ENCODE measurements around the gene PHLPP1.

The PHLPP1 gene

DNA sequence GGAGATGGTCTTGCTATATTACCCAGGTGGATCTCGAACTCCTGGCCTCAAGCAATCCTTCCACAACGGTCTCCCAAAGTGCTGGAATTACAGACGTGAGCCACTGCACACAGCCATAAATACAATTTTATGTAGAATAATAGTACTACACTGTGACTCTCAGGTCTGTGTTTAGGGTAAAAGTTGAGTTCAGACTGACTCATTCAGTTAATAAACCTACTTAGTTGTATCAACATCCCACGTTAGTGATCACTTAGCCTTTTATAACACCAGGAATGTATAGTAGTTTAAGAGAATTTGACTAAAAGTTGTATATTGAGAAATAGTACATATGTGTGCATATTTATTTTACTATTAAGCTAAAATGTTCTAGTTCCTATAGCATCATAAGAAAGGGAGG, 237.5 kb downstream of the PHLPP1 start:
- DNase-seq = no peak

DNA sequence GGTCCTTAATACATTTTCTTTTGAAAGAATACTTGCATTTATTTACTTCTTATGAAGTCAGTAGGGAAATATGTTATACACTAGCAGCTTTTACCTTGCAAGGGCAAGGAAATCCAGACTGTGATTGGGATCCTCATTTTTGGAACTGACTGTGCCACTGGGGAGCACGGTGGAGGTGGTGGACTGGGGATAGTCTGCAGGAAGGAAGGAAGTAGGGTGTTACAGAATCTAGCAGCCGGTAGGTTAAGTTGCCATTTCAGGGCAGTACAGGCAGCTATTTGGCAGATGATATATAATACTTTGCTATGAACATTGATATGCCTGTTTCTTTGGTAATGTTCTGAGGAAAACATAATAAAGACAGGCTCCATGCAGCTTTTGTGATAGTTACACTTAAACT, 238.3 kb downstream of the PHLPP1 start:
- no peak for DNase-seq

DNA sequence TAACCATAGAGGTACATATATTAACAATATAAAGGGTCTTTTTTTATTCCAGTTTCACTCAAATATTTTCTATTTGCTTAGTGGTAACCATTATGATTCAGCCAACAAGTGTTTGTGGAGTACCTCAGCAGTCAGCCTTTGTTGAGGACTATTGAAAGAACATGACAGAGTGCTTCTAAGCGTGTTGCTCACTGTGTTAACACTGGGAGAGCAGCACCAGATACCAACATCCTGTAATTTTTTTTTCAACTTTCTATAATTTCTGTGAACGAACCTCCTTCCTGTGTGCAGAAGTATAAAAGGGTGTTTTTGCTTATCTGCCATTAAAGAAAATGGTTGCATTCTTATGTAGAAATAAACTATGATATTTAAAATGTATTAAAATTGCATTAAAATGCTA, 239.0 kb downstream of the PHLPP1 start:
- no peak for DNase-seq

DNA sequence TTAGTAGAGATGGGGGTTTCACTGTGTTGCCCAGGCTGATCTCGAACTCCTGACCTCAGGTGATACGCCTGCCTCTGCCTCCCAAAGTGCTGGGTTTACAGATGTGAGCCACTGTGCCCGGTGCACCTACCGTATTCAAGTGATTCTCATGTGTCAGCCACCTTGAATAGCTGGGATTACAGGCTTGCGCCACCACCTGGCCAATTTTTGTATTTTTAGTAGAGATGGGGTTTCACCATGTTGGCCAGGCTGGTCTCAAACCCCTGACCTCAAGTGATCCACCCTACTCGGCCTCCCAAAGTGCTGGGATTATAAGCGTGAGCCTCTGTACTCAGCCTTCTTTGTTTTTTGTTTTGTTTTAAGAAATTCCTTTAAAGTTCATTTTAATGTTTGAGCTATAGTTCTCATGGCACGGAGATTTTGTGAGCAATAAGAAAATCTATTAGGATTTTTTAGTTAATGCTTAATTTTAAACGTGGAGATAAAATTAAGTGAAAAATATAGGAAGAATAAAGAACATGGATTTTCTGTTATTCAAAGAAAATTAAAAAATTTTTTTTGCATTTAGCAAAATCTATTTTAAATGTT, 242.6 kb downstream of the PHLPP1 start:
- DNase-seq = peak; percentile 3 to 10

DNA sequence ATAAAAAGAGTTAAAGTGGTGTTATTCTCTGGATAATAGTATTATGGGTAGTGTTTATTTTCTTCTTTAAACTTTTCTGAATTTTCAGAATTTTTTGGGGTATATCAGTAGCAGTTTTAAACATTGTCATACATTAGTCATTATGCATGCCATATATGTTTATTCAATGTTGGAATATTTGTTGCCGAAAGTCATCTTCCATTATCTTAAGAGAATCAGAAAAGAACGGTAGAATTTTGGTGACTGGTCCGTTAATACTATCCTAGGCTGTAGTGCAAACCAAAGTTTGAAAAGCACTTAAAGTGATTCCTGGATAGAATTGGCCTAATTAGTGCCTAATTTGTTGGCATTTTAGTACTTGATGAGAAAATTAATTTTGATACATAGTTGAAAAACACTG, 244.1 kb downstream of the PHLPP1 start:
- no peak for DNase-seq

DNA sequence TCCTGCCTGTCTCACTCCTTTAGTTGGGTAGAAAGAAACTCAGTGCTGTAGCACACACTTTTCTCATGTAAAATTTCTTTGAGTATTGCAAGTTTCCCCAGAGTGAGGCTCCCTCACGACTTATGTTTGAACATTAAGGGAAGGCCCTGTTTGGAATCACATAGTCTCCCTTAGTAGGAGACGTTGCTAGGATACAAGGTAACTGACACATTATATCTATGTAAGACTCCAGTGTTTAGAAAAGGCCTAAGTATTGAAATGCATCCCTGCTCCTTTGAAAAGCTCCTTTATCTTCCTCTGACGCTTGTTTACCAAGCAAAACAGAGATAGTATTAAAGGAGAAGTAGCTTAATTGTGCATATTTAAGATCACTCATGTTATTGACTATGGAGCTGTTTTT, 248.2 kb downstream of the PHLPP1 start:
- DNase-seq = no peak

DNA sequence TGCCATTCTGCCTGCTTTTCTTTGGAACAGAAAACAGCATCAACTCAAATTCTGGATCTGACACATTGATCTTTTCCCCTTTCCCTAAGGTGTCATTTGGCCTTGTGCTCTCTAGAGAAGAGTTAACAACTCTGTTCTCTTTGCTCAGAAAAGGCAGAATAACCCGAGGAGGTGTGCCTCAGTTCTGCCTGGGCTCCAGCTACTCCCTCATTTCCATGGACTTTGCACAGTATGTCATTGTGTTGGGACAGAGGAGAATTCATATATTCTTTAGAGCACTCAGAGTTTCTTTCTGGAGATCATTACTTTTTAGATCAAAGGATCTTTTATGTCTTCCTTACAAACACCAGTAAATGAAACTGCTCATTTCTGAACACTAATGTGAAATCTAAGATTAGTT, 249.1 kb downstream of the PHLPP1 start:
- no peak for DNase-seq

DNA sequence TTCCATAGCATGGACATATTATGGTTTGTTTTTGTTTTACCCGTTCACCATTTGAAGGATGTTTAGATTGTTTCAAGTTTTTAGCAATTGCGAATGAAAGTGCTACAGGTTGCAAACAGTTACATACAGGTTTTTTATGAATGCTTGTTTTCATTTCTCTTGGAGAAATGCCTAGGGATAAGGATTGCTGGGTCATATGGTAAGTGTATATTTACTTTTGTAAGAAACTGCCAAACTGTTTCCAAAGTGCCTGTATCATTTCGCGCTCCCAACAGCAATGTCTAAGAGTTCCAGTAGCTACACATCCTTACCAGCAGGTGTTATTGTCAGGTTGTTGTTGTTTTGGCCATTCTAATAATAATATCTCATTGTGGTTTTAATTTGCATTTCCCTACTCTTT, 251.7 kb downstream of the PHLPP1 start:
- no peak for DNase-seq

DNA sequence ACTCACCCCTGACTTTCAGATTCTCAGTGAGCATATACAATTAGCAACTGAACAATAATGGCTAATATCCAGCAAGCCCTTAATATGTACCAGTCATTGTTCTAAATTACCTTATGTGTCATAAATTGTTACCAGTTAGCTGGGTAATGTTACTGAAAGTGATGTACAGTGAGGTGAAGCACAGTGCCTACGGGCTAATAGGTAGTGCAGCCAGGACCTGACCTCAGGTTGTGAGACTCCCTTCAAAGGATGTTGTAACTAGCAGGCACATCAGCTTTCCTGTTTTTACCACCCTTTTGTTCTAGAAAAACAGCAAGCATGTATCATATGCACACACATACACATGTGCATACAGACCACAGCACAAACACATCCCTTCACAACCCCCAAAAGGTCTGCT, 258.3 kb downstream of the PHLPP1 start:
- DNase-seq = no peak

DNA sequence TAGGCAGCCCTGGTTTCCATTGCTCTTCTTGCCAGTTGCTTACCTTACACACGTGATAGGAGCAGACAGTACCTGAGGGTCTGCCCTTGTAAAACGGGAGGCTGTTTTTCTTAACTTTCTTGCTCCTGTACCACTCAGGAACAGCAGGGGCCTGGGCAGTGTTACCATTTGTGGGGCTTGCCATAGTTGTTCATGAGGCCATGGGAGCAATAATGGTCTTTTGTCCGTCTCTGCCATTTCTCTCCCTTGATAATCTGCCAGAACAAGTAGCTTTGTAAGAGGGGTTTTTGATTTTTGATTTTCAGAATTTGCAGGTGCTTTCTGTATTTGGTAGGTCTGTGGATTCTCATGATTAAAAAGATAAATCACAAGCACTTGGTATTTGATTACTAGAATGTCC, 259.0 kb downstream of the PHLPP1 start:
- no peak for DNase-seq

DNA sequence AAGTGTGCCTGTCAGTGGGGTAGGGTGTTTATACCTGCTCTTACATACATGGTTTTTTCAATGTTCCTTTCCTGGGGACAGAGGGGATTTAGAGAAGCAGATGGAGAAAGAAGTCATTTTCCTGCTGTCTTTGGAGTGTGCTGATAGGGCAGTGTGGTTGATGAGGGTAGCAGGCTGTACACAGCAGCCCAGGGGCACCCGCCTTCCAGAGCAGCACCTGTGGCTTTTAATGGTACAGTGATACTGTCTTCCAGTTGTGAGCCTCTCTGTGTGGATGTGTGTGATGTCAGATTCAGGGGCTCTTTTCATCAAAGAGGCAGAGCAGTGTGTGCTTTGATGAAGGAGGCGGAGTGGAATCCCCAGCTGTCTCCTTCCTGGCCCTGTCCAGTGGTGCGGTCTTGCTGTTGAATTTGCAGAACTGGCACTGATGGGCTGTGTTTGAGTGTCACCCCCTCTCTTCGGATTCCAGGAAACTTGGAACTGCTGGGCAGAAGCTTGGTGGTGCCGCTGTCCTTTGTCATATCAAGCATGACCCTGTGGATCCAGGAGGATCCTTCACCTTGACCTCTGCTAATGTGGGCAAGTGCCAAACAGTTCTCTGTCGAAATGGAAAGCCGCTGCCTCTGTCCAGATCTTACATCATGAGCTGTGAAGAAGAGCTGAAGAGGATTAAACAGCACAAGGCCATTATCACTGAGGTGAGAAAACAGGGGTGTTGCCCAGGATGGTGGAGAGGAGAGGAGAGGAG, 259.8 kb downstream of the PHLPP1 start:
- DNase-seq = no peak

DNA sequence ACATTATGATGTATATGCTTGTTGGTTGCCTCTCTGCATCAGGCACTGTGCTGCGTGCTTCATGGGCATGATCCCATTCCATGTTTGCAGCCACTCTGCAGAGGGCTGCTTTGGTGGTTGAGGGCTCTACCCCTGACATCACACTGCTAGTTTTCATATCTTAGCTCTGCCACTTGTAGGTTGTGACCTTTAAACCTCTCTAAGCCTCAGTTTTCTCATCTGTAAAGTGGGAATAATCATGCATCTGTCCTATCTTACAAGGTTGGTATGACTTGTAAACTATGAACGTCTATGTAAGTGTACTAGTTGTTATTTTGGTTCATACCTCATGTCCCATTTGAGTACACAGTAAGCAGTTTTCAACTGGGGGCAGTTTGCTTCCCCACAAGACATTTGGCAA, 260.4 kb downstream of the PHLPP1 start:
- DNase-seq = no peak

DNA sequence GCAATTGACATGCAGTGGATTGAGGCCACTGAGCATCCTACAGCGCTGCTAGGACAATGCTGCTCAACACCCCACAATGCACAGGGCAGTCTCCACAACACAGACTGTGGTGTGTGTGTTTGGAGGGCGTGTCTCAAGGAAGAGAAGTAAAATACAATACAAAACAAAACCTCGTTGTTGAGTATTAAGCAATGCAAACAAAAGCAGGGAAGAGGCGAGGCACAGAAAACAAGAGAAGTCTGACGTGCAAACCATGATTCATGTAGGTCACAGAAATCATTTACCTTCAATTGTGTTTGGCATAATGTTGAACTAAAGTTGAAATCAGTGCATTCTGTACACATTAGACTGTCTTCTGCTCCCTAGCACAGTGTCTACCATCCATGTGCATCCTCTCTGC, 260.9 kb downstream of the PHLPP1 start:
- DNase-seq = no peak

DNA sequence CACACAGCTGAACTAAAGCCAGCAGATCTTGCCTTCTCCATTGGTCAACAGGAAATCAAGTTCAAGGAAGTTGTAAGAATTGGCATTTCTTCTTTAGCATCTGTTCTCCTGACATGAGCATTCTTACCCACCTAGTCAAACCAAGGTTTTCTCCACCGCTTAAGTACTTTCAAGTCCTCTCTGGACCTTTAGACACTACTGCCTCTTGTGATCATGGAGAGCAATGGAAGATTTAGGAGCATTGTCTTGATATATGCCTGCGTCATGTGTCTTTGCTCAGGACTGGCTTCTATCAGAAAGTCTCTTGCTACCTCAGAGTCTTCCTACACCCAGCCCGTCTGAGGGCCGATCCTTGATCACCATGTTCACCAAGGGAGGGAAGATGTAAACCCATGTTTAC, 262.2 kb downstream of the PHLPP1 start:
- no peak for DNase-seq

DNA sequence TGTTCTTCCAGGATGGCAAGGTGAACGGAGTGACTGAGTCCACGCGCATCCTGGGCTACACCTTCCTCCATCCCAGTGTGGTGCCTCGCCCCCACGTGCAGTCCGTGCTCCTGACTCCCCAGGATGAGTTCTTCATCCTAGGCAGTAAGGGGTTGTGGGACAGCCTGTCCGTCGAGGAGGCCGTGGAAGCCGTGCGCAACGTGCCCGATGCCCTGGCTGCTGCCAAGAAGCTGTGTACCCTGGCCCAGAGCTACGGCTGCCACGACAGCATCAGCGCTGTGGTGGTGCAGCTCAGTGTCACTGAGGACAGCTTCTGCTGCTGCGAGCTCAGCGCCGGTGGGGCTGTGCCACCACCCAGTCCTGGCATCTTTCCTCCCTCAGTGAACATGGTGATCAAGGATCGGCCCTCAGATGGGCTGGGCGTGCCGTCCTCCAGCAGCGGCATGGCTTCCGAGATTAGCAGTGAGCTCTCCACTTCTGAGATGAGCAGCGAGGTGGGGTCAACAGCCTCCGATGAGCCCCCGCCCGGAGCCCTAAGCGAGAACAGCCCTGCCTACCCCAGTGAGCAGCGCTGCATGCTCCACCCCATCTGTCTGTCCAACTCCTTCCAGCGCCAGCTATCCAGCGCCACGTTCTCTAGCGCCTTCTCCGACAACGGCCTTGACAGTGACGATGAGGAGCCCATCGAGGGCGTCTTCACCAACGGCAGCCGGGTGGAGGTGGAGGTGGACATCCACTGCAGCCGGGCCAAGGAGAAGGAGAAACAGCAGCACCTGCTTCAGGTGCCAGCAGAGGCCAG, 263.1 kb downstream of the PHLPP1 start:
- DNase-seq = no peak

DNA sequence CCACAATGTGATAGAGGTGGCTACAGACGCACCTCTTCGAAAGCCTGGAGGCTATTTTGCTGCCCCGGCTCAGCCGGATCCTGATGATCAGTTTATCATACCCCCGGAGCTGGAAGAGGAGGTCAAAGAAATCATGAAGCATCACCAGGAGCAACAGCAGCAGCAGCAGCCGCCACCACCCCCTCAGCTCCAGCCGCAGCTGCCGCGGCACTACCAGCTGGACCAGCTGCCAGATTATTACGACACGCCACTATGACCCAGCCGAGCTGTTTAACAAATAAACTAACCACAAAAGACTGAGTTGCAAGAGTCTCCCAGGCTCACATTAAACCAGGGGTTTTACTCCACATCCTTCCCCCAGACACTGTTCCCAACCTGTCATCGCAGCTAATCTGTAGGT, 263.8 kb downstream of the PHLPP1 start:
- no peak for DNase-seq

DNA sequence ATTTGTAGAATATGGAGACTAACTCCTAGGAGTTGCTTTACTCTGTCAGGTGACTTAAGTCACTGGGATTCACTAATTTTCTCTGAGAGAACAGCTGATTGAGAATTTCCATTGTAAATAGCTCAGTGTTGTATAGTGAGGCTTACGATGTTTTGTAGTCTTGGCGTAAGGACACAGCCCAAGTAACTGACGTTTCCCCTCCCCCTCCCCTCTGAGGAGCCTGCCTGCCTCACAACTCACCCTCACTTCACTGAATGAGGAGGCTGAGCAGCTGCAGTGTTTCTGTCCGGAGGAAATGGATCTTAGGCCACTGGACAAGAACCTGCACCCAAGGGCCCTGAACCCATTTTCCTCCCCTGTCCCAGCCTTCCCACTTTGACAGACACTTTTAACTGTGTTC, 264.6 kb downstream of the PHLPP1 start:
- no peak for DNase-seq

DNA sequence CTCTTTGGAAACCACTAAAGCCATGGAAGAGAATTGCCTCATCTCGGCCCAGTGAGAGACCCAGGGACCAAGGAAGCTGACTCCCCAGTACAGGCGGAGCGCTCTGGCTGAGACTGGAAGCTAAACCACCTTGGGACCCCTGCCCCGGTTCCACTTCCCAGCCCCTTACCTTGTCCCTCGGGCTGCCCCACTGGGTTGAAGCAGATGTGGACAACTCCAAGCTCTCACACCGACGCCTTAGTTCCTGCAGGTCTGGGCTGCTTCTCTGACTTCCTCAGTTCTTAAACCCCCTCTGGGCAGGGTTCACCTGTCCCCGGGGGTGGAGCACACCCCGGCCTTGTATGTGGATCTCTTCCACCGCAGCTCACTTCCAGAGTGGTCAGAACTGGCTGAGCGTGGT, 266.2 kb downstream of the PHLPP1 start:
- DNase-seq = no peak

DNA sequence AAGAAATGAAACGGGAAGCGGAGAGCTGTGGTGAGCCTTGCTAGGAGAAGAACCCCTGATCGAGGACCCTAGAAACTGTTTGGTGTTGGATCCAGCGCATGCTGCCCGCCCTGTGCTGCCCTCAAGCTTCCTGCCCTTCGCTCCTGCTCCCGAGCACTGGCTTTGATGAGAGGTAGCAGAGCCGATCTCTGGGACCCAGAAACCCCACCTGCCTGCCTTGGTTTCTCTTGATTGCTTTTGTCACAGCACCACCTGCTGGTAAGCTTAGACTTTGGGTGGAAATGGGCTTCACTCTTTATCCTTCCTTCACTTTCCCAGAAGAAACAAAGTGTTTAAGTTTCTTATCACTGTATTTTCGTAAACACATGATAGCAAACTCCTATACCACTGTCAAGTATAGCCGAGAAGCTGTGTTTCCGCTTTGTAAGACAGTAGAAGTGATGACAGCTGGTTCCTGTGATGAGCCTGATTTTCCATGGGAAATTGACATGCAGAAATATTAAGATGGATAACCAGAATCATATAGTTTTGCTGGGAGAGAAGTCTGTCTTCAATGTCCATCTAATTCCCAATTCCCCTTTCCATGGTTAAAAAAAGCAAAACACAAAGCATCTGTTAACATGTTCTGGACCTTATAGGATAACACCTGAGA, 267.4 kb downstream of the PHLPP1 start:
- peak; percentile 39 to 59 for DNase-seq

DNA sequence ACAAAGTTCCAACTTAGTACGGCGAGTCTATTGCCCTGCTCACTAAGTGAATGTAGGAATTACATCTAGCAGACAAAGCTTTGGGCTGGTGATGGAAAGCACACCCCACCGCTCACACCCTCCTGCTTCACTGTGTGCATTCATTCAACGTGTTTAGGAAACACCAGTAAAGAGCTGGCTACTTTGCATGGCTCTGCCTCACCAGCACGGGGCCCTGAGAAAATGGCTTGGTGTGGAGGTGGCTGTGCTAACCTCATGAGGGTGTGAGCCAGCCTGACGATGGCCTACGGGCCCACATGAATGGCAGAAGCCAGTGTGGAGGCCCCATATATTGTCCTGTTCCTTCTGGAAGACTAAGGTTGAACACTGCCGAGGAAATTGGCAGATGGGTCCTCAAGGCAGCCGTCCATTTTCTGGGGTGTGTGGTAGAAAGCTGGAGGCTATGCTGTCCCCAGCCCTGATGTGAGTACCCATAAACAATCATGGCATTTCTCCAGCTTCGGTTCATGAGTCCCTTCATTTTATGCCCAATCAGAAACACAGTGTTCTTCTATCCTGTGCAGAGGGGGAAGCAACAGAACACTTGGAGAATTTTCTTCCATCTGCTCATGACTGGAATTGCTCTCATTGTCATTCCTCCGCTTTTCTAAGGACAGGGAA, 269.4 kb downstream of the PHLPP1 start:
- DNase-seq = no peak

DNA sequence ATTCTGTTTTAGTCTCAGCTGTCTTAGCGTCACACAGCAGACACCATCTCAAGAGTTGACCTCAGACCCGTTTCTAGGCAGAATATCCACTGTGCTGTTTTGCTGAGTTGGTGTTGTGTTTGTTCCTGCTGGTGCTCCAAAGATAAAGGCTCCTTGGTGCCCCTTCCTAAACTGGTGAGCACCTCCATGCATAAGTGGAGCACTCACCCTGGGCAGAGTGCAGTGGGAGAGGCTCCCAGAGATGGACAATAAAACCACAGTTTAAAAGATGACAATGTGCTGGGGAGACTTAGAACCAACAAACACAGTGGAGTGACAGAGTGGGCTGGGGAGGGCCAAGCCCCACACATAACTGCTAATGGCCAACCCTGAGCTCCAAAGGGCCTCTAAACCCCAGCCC, 271.1 kb downstream of the PHLPP1 start:
- DNase-seq = no peak

DNA sequence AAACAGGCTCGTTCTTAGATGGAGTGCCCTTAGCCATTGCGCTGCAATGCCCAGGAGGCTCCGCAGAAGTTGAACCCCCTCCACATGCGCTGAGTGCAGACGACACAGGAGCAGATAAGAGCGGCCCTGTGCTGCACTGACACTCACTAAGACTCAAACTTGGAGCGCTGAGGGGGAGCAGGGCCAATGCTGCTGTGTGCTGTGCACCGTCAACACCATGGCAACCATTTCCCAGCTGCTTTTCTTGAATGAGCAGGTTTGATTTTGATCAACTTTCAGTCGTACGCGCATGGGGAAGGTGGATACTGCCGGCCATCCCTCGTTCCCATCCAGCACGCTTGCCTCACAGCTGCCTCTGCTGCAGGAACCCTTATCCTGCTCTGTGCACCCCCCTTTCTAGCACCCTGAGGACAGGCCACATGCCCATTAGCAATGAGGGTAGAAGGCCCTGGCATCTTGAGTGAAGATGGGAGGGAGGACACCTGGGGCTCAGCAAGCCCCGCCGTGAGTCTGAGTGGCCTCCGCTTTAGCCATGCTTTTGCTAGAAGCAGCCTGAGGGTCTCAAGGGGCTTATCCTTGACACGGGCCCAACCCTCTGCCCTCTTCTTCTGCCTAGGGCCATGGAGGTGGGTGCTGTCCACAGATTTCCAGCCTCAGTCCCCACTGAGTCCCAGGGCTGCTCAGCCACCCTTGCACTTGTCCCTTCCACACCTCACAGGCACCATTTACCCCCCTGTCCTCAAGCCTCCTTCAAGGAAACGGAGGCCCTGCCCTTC, 271.9 kb downstream of the PHLPP1 start:
- no peak for DNase-seq
